K562 (cell line): ENCODE data around the gene METTL14. TPM values are rescaled to one million over a fixed set of nuclear protein-coding genes. Genes with fewer than 3 reads are reported as not detected.

Experiments
- ARID1B ChIP-seq: fragments of 450-650 bp; IDR thresholded peaks from 2 replicates; pipeline ENCODE4 v1.6.1; 2016; ENCODE audit warnings: antibody characterized with exemption, mild to moderate bottlenecking, inconsistent platforms
- CBFA2T2 ChIP-seq: fragments of 450-650 bp; conservative IDR thresholded peaks from 2 replicates; pipeline ENCODE4 v1.6.1; 2017; ENCODE audit warnings: mild to moderate bottlenecking
- CBX3 ChIP-seq, 2 experiments: IDR thresholded peaks; 1 replicate in 1 of 2; 2 replicates in 1 of 2; pipeline ENCODE4 v1.6.1; 2012; ENCODE audit warnings: inconsistent platforms in 2 of 2, low read length in 2 of 2, borderline replicate concordance in 1 of 2, control low read depth in 1 of 2
- CREB5 ChIP-seq: fragments of 250-450 bp; sonication (Bioruptor Pico); IDR thresholded peaks from 2 replicates; pipeline ENCODE4 v1.5.0; 2020; ENCODE audit warnings: mild to moderate bottlenecking
- ELF1 ChIP-seq: fragments of 200-800 bp; sonication (Bioruptor generic); IDR thresholded peaks from 2 replicates; pipeline ENCODE4 v1.6.1; 2016; ENCODE audit warnings: missing genetic modification characterization, missing compliant biosample characterization
- ESRRA ChIP-seq: fragments of 450-650 bp; IDR thresholded peaks from 2 replicates; pipeline ENCODE4 v1.6.1; 2014; ENCODE audit warnings: low read depth, mild to moderate bottlenecking, moderate library complexity, borderline replicate concordance
- FOXA1 ChIP-seq: fragments of 450-650 bp; IDR thresholded peaks from 2 replicates; pipeline ENCODE4 v1.6.1; 2016; ENCODE audit warnings: mild to moderate bottlenecking, borderline replicate concordance
- GTF3C2 ChIP-seq: IDR thresholded peaks from 3 replicates; pipeline ENCODE4 v1.6.1; 2011; ENCODE audit warnings: borderline replicate concordance, mild to moderate bottlenecking, moderate library complexity; ENCODE audit not compliant: insufficient read length; ENCODE audit errors: extremely low read depth
- JUNB ChIP-seq: fragments of 450-650 bp; formaldehyde crosslinking; conservative IDR thresholded peaks from 2 replicates; pipeline ENCODE4 v1.4.0; 2020; ENCODE audit warnings: mild to moderate bottlenecking
- MAZ ChIP-seq, 2 experiments: fragments of 450-650 bp in 1 of 2; sonication (generic) in 1 of 2; formaldehyde crosslinking; IDR thresholded peaks in 1 of 2; conservative IDR thresholded peaks in 1 of 2; 2 replicates each; pipeline versions ENCODE4 v1.4.0 to v1.5.0; 2020; ENCODE audit warnings: mild to moderate bottlenecking in 1 of 2, missing genetic modification reagents in 1 of 2
- MEF2D ChIP-seq: conservative IDR thresholded peaks from 2 replicates; pipeline ENCODE4 v1.6.1; 2016; ENCODE audit warnings: low read depth, missing genetic modification characterization, missing compliant biosample characterization
- PBX2 ChIP-seq, 2 experiments: IDR thresholded peaks in 1 of 2; conservative IDR thresholded peaks in 1 of 2; 2 replicates each; pipeline ENCODE4 v1.6.1; 2016; ENCODE audit warnings: low read depth in 2 of 2, mild to moderate bottlenecking in 1 of 2, missing compliant biosample characterization in 1 of 2, missing genetic modification characterization in 1 of 2, moderate library complexity in 1 of 2
- POLR3G ChIP-seq: IDR thresholded peaks from 2 replicates; pipeline ENCODE4 v1.6.1; 2011; ENCODE audit not compliant: insufficient read length, insufficient replicate concordance; ENCODE audit errors: extremely low read depth
- RAD21 ChIP-seq, 2 experiments: fragments of 250-450 bp in 1 of 2; fragments of 450-650 bp in 1 of 2; sonication (Bioruptor Pico) in 1 of 2; formaldehyde crosslinking in 1 of 2; IDR thresholded peaks in 1 of 2; conservative IDR thresholded peaks in 1 of 2; 2 replicates each; pipeline versions ENCODE4 v1.4.0 to v1.8.0; 2020 to 2022; ENCODE audit warnings: mild to moderate bottlenecking in 2 of 2, moderate library complexity in 1 of 2
- SNIP1 ChIP-seq: fragments of 450-650 bp; IDR thresholded peaks from 2 replicates; pipeline ENCODE4 v1.7.1; 2017; ENCODE audit warnings: low read depth, mild to moderate bottlenecking
- TAF15 ChIP-seq: fragments of 200-400 bp; formaldehyde crosslinking; IDR thresholded peaks from 2 replicates; pipeline ENCODE4 v1.6.1; 2017; ENCODE audit warnings: mild to moderate bottlenecking, low read depth, low read length, moderate library complexity
- TAL1 ChIP-seq: fragments of 450-650 bp; IDR thresholded peaks from 2 replicates; pipeline ENCODE4 v1.6.1; 2016; ENCODE audit warnings: mild to moderate bottlenecking
- ZKSCAN1 ChIP-seq: fragments of 150-350 bp; IDR thresholded peaks from 2 replicates; pipeline ENCODE4 v1.6.1; 2016; ENCODE audit warnings: low read depth, low read length
- ZKSCAN3 ChIP-seq: fragments of 250-450 bp; sonication (Bioruptor Pico); IDR thresholded peaks from 2 replicates; pipeline ENCODE4 v1.4.0; 2020
- polyA plus RNA-seq, 8 experiments: library from polyadenylated mRNA; depleted of rRNA in 4 of 8; stranded (reverse) in 5 of 8; unstranded in 3 of 8; fragments of >200 nt; fragmentation: Nextera tagmentation in 2 of 8; fragmentation: Illumina TruSeq in 1 of 8; extraction: Ambion mirVana in 2 of 8; extraction: Trizol in 1 of 8; gene quantifications; 2 replicates each; pipeline versions ENCODE4 v1.2.1 to v1.2.3, GENCODE V29; 2011 to 2014; ENCODE audit warnings: inconsistent platforms in 1 of 8, missing spikeins in 1 of 8
- total RNA-seq, 7 experiments: library from RNA; depleted of rRNA in 6 of 7; stranded (reverse); fragments of >200 nt in 6 of 7; fragmentation: Illumina TruSeq in 2 of 7; extraction: Trizol in 2 of 7; gene quantifications; 2 replicates each; pipeline versions ENCODE4 v1.2.1 to v1.2.3, GENCODE V29; 2011 to 2021; ENCODE audit warnings: low replicate concordance in 1 of 7

Gene METTL14
- total and polyA plus RNA-seq, 9 of the 15 experiments (the other 6 are each of a cell fraction or from before 2014, with no cell fraction given): 16.7 to 42.4 (median 27.7) TPM

GRCh38 chr4:118684873-118685811 is at the start of gene METTL14 (continued):
- TF ChIP-seq CREB5 (CRISPR knock-in tag) (no peak), GTF3C2 (no peak), ZKSCAN3 (no peak), PBX2 (CRISPR knock-in tag; IDR thresholded peaks at IDR 0.05; ENCODE audit: low read depth) (no peak), PBX2 (tag; conservative IDR thresholded peaks at IDR 0.05; ENCODE audit: low read depth) (peak; percentile 54; the same call in 1 of the 2 replicates), JUNB (CRISPR knock-in tag) (no peak), SNIP1 (no peak), TAF15 (no peak), ESRRA (no peak; the same call in none of the 2 replicates), POLR3G (no peak), FOXA1 (no peak), CBFA2T2 (no peak), MAZ (CRISPR knock-in tag; conservative IDR thresholded peaks at IDR 0.05 in 1 of 2, IDR thresholded peaks at IDR 0.05 in 1 of 2) (peak; percentile 36 to 66; a peak in 2 of 4 replicates), MEF2D (tag) (no peak), RAD21 (CRISPR knock-in tag; conservative IDR thresholded peaks at IDR 0.05 in 1 of 2, IDR thresholded peaks at IDR 0.05 in 1 of 2) (no peak), ARID1B (0 out of 2 replicates have a peak, but pooled peaks have one; percentile 18), ELF1 (tag) (peak; percentile 83), ZKSCAN1 (no peak), TAL1 (no peak), CBX3 (IDR thresholded peaks at IDR 0.05; ENCODE audit: borderline replicate concordance in 1 of 2, low read length in 2 of 2) (peak in 1 of 2 experiments; percentile 91; a peak in 2 of 3 replicates)
